Anterior cingulate cortex (tissue), 58 donors: ENCODE results near the gene SDK2.
A peak's percentile ranks its signal among the peaks of the same experiment; 100 is the strongest.

Source experiments
- DNase-seq, 58 donors: peaks; one replicate each; lab custom pipeline; 2025; lab: John Stamatoyannopoulos, UW

Gene SDK2

DNA sequence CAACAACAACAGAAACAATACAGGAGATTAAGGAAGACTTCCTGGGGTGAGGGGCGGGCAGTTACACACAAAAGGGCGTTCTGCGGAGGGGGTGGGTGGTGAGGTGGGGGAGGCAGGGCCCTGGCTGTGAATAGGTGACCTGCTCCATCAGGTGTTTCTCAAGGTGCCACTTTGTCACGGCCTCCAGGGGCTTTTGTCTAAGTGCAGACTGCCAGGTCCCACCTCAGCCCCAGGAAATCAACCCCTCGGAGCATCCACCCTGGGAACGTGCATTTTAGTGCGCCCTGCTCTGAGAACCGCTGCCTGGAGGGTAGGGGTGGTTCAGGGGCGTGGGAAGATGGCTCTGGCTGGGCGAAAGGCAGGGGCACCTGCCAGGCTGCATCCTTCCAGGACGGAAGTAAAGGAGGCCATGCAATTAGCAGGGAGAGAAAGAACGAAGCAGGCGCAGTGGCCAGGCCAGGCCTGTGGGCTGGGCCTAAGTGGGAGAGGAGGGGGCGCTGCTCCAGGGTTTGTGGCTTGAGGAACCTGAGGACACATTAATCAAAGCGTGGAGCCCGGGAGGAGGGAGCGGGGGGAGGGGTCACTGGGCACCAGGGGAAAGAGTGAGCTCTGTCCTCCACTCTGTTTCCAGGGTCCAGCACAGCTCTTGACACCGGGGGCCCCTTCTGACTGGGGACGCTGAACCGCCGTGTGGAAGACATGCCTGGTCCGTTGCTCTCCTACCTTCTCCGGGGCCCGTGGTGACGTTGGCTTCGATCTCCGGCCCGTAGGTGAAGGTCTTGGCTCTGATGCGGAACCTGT, 283.1 kb downstream of the SDK2 start:
- no peak for DNase-seq

DNA sequence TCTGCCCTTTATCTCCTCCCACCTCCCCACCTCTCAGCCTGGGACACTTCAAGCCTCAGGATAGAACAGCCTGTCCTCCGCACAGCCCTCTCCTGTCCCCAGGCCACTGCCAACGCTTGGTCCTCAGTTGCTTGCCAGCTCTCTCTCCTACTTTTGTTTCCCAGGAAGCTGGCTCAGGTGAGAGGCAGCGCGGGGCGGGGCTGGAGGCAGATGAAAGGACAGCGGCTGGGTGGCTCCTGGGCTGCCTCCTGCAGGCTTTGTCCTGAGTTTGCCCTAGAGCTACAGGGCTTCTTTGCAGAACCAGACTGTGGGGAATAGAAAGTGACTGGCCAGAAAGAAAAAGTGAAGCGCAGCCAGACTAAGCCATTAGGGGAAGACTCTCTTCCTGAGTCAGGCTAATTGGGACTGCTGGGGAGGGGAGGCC, 284.2 kb downstream of the SDK2 start:
- DNase-seq: peak in 13 of 58 donors; percentile 11 to 49 (median 35)

DNA sequence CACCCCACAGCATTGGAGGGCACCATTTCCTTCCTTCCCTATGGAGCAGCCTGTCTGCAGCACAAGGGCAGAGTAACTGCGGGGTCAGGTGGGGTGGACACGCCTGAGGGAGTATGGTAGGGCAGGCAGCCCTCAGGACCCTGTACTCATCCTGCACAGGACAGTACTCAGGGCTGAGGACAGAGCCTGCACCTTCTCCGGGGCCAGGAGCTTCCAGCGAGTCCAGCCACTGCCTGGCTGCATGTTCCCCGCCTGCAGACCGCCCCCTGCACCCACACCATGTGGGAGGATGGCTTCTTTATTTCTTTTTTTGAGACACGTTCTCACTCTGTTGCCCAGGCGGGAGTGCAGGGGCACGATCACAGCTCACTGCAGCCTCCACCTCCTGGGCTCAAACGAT, 284.9 kb downstream of the SDK2 start:
- DNase-seq: no peak

DNA sequence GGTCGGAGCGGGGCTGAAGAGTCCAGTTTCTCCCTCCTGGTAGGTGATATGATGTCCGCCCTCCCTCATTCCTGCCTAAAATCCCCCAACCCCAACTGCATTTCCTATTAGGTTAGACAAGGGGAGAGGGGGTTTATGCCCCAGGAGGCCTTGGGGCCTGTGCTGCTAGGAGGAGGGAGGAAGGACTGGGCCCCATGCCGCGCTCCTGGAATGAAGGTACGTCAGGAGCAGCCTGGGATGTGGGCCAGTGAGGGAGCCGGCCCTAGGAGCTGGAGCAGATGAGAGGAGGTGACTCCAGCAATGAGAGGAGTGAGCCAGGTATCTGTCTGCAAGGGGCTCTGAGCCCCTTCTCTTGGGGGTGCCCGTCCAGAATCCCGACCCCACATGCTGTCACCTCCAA, 285.6 kb downstream of the SDK2 start:
- DNase-seq: no peak

DNA sequence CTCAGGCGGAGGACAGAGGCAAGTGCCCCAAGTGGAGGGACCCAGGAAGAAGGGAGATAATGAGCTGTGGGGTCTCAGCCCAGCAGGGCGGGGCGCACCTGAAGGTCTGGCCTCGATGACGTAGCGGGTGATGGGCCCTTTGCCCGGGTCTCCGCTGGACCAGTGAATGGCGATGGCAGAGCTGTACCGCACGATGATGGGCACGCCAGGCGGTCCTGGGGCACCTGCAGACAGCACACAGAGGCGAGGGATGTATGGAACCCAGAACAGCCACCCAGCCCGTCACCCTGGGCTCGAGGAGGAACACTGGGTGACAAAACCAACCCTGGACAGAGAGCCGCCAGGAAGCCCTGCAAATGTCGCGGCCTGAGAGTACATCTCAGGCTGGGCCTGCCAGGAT, 286.3 kb downstream of the SDK2 start:
- no peak for DNase-seq

DNA sequence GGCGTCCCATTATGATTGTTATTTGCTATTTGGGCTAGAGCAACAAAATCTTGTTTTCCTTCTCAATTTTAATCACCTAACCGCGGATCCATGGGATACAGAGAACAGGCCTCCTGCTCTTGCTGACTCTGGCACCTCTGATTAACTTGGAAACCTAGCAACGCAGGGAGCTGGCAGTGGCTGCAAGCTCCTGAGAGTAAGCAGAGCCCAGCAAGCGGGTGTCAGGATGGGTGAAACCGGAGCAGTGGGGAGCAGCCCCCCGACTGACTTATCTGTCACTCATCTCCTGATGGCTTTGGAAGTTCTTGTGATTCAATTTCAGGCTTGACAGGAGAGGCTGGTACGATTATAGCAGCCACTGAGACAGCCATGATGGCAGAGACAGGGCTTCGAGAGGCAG, 286.9 kb downstream of the SDK2 start:
- DNase-seq: peak in 6 of 58 donors; percentile 18 to 59 (median 28)

DNA sequence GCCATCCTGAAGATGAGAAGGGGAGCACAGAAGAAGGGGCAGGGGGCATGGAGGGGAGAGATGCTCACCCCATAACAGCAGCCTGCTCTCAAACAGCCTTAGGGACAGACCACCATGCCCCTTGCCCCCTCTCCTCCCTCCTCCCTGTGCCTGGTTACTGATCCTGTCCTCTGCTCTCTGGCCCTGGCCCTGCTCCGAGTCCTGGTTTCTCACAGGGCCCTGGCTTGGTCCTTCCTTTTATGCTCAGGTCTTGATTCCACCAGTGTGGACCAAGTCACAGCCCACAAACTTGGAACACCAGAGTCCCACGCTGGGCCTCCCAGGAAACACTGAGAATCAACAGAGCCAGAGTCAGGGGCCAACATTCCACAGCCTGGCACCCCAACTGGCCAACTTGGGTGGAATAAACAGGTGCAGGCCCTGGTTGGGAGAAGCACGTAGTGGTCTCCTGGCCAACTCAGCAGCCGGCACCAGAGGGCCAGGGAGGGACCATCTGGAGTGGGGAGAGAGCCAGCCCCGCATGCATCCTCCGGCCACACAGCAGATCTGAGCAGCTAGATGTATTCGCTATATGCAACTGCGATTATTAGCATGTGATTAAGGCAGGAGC, 287.6 kb downstream of the SDK2 start:
- peak in 7 of 58 donors; percentile 9 to 70 (median 21) for DNase-seq

DNA sequence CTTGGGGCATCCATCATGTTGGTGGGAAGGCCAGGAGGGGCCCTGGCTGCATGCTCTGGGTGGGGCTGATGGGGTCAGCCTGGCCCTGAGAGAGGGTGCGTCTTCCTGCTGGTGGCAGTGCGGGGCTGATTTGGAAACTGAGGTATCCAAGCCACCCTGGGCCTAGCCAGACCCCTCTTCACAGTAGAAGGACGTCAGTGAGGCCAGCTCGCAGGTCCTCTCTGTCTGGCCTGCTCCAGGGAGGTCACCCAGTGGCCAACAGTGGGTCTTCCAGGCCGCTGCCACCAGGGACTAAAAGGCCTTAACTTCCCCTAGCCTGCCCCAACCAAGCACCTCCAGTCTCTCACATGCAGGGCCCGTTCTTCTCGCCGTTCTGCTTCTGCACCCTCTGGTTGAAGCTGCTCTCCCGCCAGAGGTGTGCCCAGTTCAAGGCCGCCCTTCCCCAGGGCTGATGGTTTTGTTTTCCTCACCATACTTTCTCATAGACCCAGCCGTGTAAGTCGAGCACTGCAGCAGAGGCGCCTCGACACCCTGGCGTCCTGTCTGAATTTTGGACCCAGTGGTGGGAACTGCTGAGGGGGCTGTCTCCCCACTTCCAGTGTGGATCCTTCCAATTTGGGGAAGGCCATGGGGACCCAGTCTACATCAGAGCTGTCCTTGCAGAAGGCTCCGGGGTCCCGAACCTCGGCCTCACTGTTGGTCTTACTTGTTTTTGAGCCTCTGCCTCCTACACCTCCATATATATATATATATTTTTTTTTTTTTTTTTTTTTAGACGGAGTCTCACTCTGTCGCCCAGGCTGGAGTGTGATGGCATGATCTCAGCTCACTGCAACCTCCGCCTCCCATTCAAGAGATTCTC, 289.6 kb downstream of the SDK2 start:
- DNase-seq: no peak

DNA sequence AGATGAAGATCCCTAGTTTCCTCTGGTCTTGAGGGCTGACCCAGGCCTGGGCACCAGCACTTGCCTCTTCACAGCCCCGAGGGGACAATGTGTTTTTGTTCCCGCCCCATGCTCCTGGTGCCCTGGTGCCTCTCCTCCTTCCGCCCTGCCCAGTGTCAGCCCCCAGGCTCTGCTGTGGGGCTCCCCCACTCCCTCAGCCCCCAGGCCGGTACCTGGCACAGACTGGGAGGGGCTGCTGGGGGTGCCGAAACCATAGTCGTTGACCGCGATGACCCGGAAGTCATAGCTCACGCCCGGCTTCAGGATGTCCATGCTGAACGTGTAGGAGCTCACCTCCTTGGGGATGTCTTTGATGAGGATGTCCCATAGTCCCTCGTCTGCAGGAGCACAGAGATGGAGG, 292.0 kb downstream of the SDK2 start:
- DNase-seq: no peak

DNA sequence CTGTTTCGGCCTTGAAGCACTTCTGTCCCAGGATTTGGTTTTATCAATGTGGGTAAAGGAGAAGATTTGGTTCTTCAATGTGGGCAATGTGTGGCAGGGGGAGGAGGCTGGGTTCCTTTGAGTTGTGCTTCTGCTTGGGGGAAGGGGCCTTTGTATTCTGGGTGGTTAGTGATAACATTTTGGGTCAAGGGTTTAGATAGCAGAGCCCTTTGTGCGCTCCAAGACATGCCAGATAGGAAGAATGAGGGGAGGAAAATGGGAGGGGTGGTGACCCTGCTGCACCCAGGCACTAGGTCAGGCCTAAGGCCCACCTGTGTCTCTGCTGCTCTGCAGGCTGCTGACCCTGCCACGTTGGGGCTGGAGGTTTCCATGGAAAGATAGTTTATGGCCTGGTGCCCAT, 292.5 kb downstream of the SDK2 start:
- no peak for DNase-seq

DNA sequence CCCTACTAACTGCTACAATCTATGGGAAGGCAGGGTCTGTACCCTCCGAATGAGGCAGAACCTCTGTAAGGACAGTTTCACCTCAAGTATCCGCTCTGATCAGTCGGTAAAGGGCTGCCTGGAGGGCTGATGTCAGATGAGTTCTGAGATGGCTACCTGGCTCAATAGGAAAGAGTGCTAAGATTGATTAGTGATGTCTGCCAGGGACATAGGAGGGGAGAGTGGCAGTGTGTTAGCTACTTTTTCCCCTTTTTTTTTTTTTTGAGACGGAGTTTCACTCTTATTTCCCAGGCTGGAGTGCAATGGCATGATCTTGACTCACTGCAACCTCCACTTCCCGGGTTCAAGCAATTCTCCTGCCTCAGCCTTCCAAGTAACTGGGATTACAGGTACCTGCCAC, 293.4 kb downstream of the SDK2 start:
- no peak for DNase-seq

DNA sequence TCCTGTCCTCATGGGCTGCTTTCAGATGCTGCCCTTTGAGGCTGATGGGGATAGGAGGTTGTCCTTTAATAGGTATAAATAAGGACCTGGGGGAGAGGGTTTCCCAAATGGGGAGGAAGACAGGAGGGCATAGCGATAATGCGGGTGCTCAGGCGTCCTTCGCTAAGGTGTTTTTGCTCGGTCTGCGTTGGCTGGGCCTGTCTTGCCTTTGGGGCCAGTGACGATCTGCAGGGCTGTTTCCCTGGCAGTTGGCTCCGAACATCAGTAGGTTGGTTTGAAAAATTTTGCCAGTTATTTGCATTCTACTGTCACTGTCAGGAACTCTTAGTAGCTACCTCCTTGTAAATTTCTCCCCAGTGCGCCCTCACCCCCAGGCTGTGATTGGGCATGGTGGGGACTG, 294.6 kb downstream of the SDK2 start:
- no peak for DNase-seq

DNA sequence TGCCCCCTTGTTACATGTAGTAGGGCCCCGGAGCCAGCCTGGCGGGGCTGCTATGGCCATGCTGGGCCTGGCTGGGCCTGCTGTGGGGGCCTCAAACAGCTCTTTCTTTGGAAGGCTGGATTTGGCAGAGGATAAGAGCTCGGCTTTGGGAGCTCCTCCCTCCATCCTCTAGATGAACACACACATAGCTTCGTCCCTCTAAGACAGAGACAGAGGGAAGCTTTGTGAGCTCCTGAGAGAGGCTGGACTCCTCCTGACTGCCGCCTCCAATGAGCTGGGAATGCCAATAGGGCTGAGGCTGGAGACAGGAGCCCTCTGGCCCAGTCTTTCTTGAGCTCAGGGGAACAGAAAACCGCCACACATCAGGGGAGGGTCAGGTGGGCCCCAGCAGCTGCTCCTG, 295.1 kb downstream of the SDK2 start:
- peak in 50 of 58 donors; percentile 25 to 91 (median 68) for DNase-seq

DNA sequence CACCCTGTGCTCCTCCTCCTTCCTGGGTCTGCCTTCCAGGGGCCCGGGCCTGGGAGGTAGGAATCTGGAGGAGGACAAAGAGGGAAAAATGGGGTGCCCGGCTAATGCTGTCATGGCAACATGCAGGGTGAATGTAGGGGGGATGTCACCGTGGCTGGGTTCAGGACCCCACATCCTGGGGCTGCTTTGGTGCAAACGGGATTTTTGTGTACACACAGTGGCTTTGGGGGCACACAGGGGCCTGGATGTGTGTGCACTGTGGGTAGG, 295.5 kb downstream of the SDK2 start:
- peak in 6 of 58 donors; percentile 30 to 64 (median 48) for DNase-seq

DNA sequence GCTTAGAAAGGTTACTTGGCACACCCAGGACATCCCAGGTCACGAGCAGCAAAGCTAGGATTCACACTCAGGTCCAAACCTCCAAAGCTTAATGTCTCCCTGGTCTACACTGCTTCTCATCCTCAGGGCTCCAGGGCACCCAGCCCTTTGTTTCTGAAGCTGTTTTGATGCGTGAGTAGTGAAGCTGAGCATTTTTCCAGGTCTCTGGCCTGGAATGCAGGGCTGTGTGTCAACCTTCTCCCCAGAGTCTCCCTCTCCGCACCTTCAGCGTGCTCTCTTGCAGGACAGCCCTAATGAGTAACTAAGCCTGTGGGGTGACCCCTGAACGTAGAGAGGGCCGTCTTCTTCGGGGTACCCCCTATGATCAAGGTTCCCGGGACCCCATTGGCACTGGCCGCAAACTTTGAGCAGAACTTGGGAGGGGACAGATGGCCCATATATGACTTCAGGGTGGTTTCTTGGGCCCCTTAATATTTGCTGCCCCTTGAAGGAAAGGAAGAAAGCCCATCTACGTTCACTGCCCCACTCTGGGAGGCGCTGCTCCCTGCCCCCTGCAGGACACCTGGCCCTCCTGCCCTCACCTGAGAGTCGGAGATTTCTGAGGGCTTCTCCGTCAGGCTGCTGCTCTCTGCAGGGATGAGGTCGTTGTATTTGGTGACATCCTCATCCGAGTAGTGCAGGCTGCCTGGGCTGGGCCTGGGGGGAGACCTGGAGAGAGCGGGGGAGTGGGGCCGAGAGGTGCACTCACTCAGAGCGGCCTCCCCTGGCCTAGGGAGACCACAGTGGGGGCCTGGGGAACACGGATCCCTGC, 296.0 kb downstream of the SDK2 start:
- no peak for DNase-seq

DNA sequence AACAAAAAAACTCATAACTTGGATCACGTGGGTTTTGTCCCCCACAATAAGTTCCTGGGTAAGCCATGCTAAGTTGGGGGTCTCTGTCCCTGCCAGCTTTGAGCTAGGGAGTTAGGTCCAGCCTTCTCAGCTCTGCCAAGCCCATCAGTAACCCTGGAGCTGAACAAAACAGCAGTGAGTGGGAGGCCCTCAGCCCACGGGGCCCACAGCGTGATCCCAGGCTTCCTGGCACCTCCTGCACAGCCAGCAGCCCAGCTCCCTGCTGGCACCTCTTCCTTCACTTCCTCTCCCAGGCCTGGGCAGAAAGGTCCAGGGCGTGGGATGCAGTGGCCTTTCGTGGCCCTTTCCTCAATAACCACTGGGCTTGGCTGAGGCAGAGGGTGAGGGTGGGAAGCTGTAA, 296.9 kb downstream of the SDK2 start:
- DNase-seq: peak in 52 of 58 donors; percentile 25 to 95 (median 72)

DNA sequence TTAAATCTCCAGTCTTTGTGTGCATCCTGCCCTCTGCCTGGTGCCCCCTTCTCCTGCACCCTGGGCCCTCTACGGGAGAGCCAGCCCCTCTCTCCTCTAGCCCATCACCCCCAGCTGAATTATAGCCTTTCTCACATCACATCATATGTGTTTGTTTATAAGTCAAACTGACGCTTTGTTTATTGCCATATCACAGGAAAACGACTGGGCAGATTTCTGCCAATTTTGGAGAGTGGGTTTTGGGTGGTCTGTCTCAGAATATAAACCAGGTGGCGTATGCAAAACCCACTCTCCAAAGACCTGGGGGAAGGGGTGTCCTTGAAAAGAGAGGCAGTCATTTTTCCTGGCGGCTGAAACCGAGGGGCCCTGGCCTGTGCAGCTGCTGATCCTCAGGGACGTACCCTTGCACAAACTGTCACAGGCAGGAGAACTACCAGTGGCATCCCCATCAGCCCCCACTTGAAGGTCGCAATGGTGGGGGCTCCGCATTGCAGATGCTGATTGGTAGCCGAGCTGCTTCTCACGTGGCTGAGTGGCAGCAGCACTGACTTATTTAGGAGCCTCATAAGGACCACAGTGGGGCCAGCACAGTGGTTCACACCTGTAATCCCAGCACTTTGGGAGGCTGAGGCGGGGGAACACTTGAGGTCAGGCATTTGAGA, 297.6 kb downstream of the SDK2 start:
- DNase-seq: no peak

DNA sequence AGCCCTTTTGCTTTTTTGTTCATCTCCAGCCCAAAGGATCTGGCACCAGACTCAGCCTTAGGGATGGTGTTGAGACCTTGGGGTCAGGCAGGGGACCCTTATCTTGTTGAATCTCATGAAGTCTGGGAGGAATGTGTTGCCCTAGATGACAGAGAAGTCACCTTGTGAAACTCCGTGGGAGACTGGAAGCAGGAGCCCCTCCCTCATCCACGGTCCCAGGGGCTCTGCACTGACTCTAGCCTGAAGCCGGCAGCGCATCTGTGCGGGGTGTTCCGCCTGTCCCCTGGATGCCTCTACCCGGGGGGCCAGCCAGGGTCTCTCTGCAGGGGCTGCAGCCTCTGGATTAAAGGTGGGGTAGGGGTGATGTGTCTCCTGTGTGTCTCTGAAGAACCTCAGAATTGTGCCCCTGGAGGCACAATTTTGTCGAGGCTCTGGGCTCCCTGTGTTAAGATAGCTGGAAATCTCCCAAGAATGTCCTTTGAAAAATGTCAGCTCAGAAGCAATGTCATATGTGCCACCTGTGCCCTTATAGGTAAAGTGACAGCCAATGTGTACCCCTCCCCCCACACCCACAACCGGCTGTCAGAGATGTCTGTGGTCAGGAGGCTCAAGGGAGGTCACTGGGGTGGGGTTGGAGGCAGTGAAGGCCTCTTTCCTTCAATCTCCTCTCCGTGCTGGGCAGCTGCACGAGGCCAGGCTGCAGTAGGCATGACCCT, 300.3 kb downstream of the SDK2 start:
- DNase-seq: peak in 1 of 58 donors; percentile 52

DNA sequence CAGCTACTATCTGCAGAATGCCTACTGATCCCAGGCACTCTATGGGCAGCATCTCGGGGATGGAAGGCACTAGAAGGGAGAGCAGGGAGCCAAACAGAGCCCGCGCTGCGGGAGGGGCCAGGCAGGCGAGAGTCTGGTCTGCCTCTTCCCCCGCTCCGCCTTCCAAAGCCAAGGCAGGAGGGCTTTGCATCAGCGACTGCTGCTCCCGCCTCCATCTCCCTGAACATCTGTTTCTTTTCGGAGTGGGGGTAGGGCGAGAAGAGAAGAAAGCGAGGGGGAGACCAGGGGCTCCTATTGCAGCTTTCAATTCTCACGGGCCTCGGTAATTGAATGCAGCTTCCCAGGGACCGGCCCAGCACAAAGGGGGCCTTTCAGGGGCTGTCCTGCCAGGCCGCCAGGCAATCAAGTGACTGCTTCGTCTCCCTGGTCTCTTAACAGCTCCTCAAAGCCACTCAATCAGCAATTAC, 301.0 kb downstream of the SDK2 start:
- peak in 54 of 58 donors; percentile 28 to 89 (median 76) for DNase-seq
